Activated naive CD4-positive, alpha-beta T cell treated with anti-CD3 and anti-CD28 coated beads for 36 hours (primary cell): ENCODE data around the gene DOCK4. TPM values are rescaled to one million over a fixed set of nuclear protein-coding genes. Genes with fewer than 3 reads are reported as not detected.

ENCODE experiments used
- CTCF ChIA-PET: fragments of 350-600 bp; sonication (Branson Sonifier 250); formaldehyde crosslinking; loops from one replicate; lab custom pipeline; 2021; ENCODE audit warnings: antibody characterized with exemption; lab: Charles Lee
- DNase-seq: peaks from one replicate; pipeline ENCODE4 v3.0.0-alpha.2; 2020
- H3K27ac Mint-ChIP-seq: one replicate; pipeline ENCODE4 v1.8.0; 2021; ENCODE audit warnings: mild to moderate bottlenecking, mixed read lengths
- H3K27me3 Mint-ChIP-seq: one replicate; pipeline ENCODE4 v1.8.0; 2021; ENCODE audit warnings: low read depth, mixed read lengths
- H3K36me3 Mint-ChIP-seq: one replicate; pipeline ENCODE4 v1.8.0; 2021; ENCODE audit warnings: low read depth, mixed read lengths
- H3K4me1 Mint-ChIP-seq: one replicate; pipeline ENCODE4 v1.8.0; 2021; ENCODE audit warnings: low read depth, mixed read lengths
- H3K4me3 Mint-ChIP-seq: one replicate; pipeline ENCODE4 v1.8.0; 2021; ENCODE audit warnings: mild to moderate bottlenecking, moderate library complexity, mixed read lengths
- H3K9me3 Mint-ChIP-seq: one replicate; pipeline ENCODE4 v1.8.0; 2021; ENCODE audit warnings: mixed read lengths
- intact Hi-C: fragments of 100-400 bp; cut with micrococcal nuclease; formaldehyde crosslinking; loops from one replicate; pipeline ENCODE4 v1.15.1; 2023
- total RNA-seq, 2 experiments: library from RNA; stranded (reverse); gene quantifications; one replicate each; pipeline ENCODE4 v1.2.3, GENCODE V29; 2021

The DOCK4 gene
- total RNA-seq, 2 experiments from 2014 or later: 0.43 to 0.62 TPM

DNA sequence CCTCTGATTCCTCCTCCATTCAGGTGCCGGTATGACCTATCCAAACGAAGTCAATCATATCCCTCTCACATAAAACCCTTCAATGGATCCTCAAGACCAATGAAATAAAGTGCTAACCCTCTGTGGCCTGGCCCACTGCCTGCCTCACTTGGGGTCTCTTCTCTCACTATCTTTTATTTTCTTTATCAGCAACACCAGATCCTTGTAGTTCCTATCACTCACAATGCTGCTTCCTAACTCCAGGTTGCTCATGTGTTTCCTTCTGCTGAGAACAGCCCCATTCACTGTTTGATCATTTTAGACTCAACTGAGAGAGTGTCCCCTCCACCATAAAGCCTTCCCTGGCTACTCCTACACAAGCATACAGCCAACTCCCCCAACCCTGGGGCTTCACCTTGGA lies 180.6 kb downstream of the DOCK4 start:
- DNase-seq: no peak
- Mint-ChIP-seq H3K36me3 (no peaks in the 10 kb centered on the region), H3K4me3 (no peak overlapping the region), H3K4me1 (no peaks in the 10 kb centered on the region), H3K27ac (no peak overlapping the region), H3K27me3 (peaks cover 11% of the 10 kb centered on the region), H3K9me3 (no peaks in the 10 kb centered on the region)
- CTCF ChIA-PET: interaction anchor here (0.6 kb wide), 1 partner anchor 273 kb away, joined by 3 read pairs; no protein-coding TSS in a partner anchor
- intact Hi-C loops: no loop called here

DNA sequence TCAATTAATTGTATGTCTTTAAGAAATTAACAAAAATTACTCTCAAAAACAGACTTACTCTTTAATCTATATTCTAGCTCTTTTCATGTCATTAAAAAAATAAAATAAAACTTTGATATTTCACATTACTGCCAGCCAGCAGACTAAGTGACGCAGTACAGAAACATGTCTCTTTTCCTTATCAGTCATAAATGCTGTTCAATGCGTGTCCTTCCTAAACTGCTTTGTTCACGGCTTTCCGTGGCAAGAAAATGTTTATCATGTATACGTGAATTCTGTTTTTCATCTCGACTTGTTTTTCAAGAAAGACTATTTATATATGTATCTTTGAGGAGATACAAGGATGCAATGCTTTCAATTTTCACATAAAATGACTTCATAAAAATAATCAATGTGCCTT lies 182.4 kb downstream of the DOCK4 start:
- intact Hi-C loops: no loop called here
- Mint-ChIP-seq H3K9me3 (no peaks in the 10 kb centered on the region), H3K27ac (no peak overlapping the region), H3K36me3 (no peaks in the 10 kb centered on the region), H3K4me1 (no peaks in the 10 kb centered on the region), H3K27me3 (peaks cover 11% of the 10 kb centered on the region), H3K4me3 (no peak overlapping the region)
- CTCF ChIA-PET: no interaction called here
- DNase-seq: no peak

DNA sequence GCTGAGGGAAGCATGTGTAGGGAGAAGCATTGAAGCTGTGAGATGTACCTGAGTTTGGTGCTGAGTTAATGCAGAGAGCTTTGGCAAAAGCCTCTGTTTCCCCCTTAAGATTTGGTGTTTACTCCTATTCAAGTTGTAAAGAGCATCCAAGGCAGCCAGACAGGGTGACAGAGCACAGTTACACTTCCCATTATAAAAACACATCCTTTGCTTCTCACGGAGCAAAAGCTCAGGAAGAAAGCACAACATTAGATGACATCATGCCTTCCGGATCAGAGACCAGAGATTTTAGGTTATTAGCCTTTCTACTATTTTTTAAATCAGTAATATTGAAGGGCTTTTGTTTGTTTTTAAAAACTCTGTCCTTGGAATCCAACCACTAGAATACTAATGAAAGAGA lies 182.9 kb downstream of the DOCK4 start:
- Mint-ChIP-seq H3K4me3 (no peak overlapping the region), H3K4me1 (no peaks in the 10 kb centered on the region), H3K36me3 (no peaks in the 10 kb centered on the region), H3K27ac (no peak overlapping the region), H3K27me3 (peaks cover 11% of the 10 kb centered on the region), H3K9me3 (no peaks in the 10 kb centered on the region)
- no peak for DNase-seq
- CTCF ChIA-PET: no interaction called here
- intact Hi-C loops: no loop called here

DNA sequence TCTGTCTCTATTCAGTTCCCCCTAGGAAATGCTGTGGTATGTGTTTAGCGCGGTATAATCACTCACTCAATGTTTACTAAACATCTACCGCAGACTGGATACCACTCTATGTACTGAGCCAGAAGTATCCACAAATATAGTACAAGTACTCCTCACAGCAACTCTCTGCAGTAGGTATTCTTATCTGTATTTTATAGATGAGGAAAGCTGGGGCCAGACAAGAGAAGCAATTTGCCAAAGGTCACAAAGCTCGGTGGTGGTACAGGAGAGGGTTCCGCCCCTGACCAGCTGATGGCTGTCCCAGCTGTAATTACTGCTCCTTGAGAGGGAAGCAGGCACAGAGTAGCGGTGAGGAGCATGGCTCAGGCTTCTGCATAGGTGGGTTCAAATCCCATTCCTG lies 184.1 kb downstream of the DOCK4 start:
- no peak overlapping the region for H3K4me3 Mint-ChIP-seq
- H3K9me3 Mint-ChIP-seq: no peaks in the 10 kb centered on the region
- CTCF ChIA-PET: no interaction called here
- no peak for DNase-seq
- intact Hi-C loops: no loop called here
- H3K27me3 Mint-ChIP-seq: peaks cover 8% of the 10 kb centered on the region
- no peaks in the 10 kb centered on the region for H3K4me1 Mint-ChIP-seq
- H3K27ac Mint-ChIP-seq: no peak overlapping the region
- no peaks in the 10 kb centered on the region for H3K36me3 Mint-ChIP-seq

DNA sequence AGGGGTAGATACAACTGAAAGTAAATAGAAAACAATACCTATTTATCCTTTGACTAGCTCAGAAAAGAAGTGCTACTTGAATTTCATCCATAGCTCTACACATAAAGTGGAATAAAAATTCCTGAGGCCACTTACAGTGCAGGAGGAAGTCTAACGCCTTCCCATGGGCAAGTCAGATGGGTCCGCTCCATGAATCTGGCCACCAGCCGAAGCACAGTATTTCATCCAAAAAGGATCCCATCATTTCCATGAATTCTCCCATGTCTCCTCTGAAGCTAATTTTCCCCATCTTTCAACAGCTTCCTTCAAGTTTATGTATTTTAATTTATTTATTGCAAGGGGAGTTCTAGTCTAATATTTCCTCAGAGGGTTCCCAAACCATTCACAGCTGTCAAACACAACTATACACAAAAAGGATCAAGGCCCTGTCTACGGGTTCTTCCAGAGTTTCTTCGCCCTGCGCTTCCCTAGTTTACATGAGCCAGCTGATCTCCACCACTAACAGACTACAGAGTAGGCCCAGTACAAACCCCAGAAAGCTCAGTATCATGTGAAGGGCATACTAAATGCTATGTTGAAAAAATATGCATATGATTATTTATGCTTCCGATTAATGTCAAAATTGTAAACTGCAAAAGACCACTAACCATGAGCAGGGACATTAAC lies 184.7 kb downstream of the DOCK4 start:
- H3K4me3 Mint-ChIP-seq: no peak overlapping the region
- intact Hi-C loops: no loop called here
- CTCF ChIA-PET: interaction anchor here (0.7 kb wide), 1 partner anchor 1759 kb away, joined by 3 read pairs; no protein-coding TSS in a partner anchor
- H3K27ac Mint-ChIP-seq: no peak overlapping the region
- DNase-seq: no peak
- peaks cover 8% of the 10 kb centered on the region for H3K27me3 Mint-ChIP-seq
- H3K36me3 Mint-ChIP-seq: no peaks in the 10 kb centered on the region
- no peaks in the 10 kb centered on the region for H3K9me3 Mint-ChIP-seq
- H3K4me1 Mint-ChIP-seq: no peaks in the 10 kb centered on the region

DNA sequence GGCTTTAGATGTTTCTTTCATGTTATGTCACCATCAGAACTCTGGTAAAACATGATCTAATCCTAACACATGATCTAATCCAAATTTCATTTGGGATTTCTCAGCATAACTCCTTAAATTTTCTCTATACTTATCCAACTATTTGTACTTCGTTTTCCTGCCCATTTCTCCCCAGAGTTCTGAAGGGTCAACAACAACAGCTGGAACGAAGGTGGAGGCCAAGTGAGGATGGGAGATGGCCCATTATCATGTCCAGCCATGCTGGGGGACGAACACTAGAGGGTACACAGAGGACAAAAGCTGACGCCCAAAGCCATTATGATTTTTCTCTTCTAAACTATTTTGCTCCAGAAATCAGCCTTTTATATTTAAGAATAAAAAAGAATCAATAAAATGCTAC lies 185.4 kb downstream of the DOCK4 start:
- no peak for DNase-seq
- no peaks in the 10 kb centered on the region for H3K9me3 Mint-ChIP-seq
- CTCF ChIA-PET: interaction anchor here (0.7 kb wide), 1 partner anchor 1759 kb away, joined by 3 read pairs; no protein-coding TSS in a partner anchor

DNA sequence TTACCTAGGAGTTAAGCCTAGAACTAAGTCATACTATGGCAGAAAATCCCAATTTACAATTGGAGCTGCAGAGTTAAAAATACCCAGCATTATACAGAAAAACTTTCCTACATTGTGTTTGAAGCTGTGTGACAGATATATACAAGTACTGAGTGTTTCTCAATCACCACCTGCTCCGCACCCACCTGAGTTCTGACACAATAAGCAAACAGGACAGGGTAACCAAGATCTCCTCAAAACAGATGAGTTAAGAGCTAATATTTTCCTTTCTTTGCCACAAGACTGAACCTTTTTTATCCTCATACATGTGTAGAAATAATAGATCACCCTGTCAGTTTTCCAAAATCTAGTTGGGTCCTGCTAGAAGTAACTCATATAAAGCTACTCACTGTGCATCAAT lies 186.3 kb downstream of the DOCK4 start:
- Mint-ChIP-seq H3K36me3 (no peaks in the 10 kb centered on the region), H3K27me3 (peaks cover 2% of the 10 kb centered on the region), H3K9me3 (no peaks in the 10 kb centered on the region), H3K27ac (no peak overlapping the region), H3K4me3 (no peak overlapping the region), H3K4me1 (no peaks in the 10 kb centered on the region)
- no peak for DNase-seq
- CTCF ChIA-PET: interaction anchor here (0.7 kb wide), 1 partner anchor 228 kb away, joined by 3 read pairs; no protein-coding TSS in a partner anchor
- intact Hi-C loops: no loop called here

More for the DNA sequence above, 185.4 kb downstream of the DOCK4 start:
- no peak overlapping the region for H3K4me3 Mint-ChIP-seq
- no peaks in the 10 kb centered on the region for H3K36me3 Mint-ChIP-seq
- intact Hi-C loops: no loop called here
- H3K27ac Mint-ChIP-seq: no peak overlapping the region
- H3K4me1 Mint-ChIP-seq: no peaks in the 10 kb centered on the region
- H3K27me3 Mint-ChIP-seq: peaks cover 7% of the 10 kb centered on the region

DNA sequence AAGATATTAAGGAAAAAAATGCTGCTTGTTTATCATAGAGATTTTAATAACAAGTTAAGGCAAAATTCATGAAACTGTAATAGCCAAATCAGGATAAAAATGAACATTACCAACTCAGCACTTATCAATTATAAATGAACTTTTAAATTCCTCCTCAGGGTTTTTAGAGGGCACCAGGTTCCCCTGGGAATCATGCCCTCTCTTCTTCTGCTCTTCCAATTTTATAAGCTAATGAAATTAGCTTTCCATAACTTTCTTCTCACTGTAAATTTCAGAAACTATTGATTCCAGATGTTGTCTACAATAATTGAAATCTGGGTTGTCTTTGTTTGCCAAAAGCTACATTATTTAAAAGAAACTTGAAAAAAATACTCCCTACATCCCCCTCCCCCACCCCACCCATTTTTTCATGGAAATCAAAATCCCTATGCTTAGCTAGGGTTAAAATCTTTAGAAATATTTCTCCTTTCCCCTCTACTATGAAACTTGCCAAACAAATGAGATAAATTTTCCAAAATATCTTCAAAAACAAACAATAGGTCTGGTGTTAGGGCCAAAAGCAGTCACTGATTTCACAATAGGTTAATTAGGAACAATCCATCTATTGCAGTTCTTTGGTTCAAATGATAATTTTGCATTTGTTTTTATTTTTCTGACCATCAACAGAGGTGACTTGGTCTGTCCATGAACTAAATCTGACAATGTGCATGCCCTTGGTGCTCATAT lies 187.7 kb downstream of the DOCK4 start:
- Mint-ChIP-seq H3K27ac (no peak overlapping the region), H3K4me3 (no peak overlapping the region), H3K27me3 (peaks cover 4% of the 10 kb centered on the region), H3K9me3 (no peaks in the 10 kb centered on the region), H3K4me1 (no peaks in the 10 kb centered on the region), H3K36me3 (no peaks in the 10 kb centered on the region)
- DNase-seq: no peak
- intact Hi-C loops: no loop called here
- CTCF ChIA-PET: no interaction called here

DNA sequence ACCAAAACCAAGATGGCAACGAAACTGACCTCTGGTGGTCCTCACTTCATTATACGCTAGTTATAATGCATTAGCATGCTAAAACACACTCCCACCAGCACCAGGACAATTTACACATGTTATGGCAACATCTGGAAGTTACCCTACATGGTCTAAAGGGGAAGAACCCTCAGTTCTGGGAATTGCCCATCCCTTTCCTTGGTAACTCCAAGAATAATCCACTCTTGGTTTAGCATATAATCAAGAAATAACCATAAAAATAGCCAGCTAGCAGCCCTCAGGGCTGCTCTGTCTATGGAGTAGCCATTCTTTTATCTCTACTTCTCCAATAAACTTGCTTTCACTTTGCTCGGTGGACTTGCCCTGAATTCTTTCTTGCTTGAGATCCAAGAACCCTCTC lies 191.1 kb downstream of the DOCK4 start:
- Mint-ChIP-seq H3K4me1 (no peaks in the 10 kb centered on the region), H3K9me3 (no peaks in the 10 kb centered on the region), H3K27ac (no peak overlapping the region), H3K36me3 (no peaks in the 10 kb centered on the region), H3K4me3 (no peak overlapping the region), H3K27me3 (peaks cover 5% of the 10 kb centered on the region)
- no peak for DNase-seq
- intact Hi-C loops: no loop called here
- CTCF ChIA-PET: no interaction called here

DNA sequence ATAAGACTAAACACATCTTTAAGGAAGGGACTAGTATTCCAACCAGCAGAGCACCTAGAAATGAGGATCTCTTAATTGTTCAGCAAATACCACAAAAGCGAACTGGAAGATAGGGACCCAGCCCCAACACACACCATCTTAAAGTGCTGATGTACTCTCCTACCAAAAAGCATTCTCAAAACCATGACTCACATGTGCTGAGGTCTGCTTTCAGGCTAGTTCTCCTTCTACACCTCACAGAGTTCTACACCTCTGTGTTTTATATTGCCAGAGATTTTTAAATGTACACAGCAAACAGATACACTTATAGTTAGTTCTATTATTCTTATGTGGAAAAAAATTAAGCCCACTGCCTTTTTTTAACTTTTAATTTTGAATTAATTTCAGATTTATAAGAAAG lies 191.9 kb downstream of the DOCK4 start:
- CTCF ChIA-PET: no interaction called here
- H3K27ac Mint-ChIP-seq: no peak overlapping the region

DNA sequence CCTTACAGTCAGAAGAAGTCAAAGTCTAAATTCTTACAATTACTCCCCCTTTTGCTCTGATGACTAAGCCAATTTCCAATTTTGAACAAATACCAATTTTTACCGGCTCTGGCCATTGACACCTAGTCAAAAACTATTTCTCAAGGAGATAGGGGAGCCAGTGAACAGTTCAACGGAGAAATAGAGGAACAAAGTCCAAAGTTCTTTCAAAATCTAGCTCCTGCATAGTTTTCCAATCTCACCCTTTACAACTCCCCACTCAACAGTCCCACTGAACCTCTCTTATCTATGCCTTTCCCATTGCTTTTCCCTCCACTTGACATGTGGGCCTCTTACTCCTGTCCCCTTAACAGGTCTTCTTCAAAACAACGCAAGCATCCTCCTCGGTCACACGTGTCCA lies 192.9 kb downstream of the DOCK4 start:
- intact Hi-C loops: no loop called here
- Mint-ChIP-seq H3K9me3 (no peaks in the 10 kb centered on the region), H3K27ac (no peak overlapping the region), H3K4me3 (no peak overlapping the region), H3K36me3 (no peaks in the 10 kb centered on the region), H3K27me3 (peaks cover 5% of the 10 kb centered on the region), H3K4me1 (no peaks in the 10 kb centered on the region)
- no peak for DNase-seq
- CTCF ChIA-PET: no interaction called here

More for the DNA sequence above, 191.9 kb downstream of the DOCK4 start:
- Mint-ChIP-seq H3K27me3 (peaks cover 5% of the 10 kb centered on the region), H3K36me3 (no peaks in the 10 kb centered on the region), H3K4me1 (no peaks in the 10 kb centered on the region), H3K9me3 (no peaks in the 10 kb centered on the region), H3K4me3 (no peak overlapping the region)
- intact Hi-C loops: no loop called here
- DNase-seq: no peak

DNA sequence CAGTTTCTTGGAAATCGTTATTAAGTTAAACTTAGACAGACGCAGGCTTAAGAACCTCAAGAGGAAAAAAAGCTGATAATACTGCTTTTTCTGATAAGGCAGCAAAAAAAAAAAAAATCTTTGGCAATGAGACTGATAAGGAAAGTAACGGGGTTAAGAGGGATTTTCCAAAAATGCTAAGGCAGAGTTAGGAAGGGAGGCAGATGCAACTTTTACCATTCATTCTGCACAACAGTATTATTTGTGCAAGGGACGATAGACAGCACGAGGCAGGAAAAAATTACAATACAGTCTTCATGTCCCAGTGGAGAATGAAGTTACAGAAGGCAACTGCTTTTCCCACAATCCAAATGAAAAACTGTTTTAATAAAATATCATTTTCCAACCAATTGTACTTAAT lies 194.0 kb downstream of the DOCK4 start:
- CTCF ChIA-PET: no interaction called here
- Mint-ChIP-seq H3K4me1 (no peaks in the 10 kb centered on the region), H3K27ac (no peak overlapping the region), H3K9me3 (no peaks in the 10 kb centered on the region), H3K36me3 (no peaks in the 10 kb centered on the region), H3K4me3 (no peak overlapping the region), H3K27me3 (peaks cover 4% of the 10 kb centered on the region)
- intact Hi-C loops: no loop called here
- DNase-seq: no peak

DNA sequence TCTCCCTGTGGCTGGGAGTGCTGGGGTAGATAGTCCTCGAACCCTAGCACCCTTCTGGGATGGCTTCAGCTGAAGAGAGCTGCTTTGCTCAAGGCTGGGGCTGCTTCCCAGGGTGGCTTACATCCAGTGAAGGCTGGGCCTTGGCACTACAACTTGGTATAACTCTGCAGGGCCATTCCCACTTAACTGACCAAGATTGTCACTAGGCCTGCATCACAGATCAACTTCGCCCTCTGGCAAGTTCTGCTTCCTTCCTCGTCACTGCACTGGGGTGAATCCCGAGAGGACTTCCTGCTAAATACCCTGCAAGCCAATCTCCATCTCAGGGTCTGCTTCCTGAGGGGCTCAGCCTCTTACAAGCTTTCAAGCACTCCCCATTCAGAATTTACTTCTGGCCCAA lies 195.2 kb downstream of the DOCK4 start:
- Mint-ChIP-seq H3K9me3 (no peaks in the 10 kb centered on the region), H3K4me3 (no peak overlapping the region), H3K4me1 (no peaks in the 10 kb centered on the region), H3K27me3 (peaks cover 4% of the 10 kb centered on the region), H3K27ac (no peak overlapping the region), H3K36me3 (no peaks in the 10 kb centered on the region)
- intact Hi-C loops: no loop called here
- CTCF ChIA-PET: no interaction called here
- DNase-seq: no peak
